Neural cell (in vitro differentiated cells): ENCODE data around the gene ARIH1. TPM values are rescaled to one million over a fixed set of nuclear protein-coding genes. Genes with fewer than 3 reads are reported as not detected.

Experiments used
- H2AFZ ChIP-seq: fragments of 200-600, 300-800 bp; sonication (generic), shearing (Covaris generic); 2 replicates; pipeline ENCODE4 v1.6.0; 2014; ENCODE audit warnings: low read depth, mild to moderate bottlenecking, antibody characterized with exemption, low read length, moderate library complexity
- H3F3A ChIP-seq: fragments of 200-600 bp; shearing (Covaris generic); 2 replicates; pipeline ENCODE4 v1.6.1; 2016; ENCODE audit warnings: mild to moderate bottlenecking, moderate library complexity, mixed read lengths, antibody characterized with exemption, low read length; ENCODE audit not compliant: insufficient read depth, poor library complexity, severe bottlenecking
- H3K27ac ChIP-seq: fragments of 200-600, 300-800 bp; sonication (generic), shearing (Covaris generic); 2 replicates; pipeline ENCODE4 v1.5.1; 2014; ENCODE audit warnings: mild to moderate bottlenecking, low read length, moderate library complexity
- H3K27me3 ChIP-seq: fragments of 300-800, 200-600 bp; sonication (generic), shearing (Covaris generic); 2 replicates; pipeline ENCODE4 v1.6.0; 2014; ENCODE audit warnings: mild to moderate bottlenecking, low read depth, low read length, moderate library complexity; ENCODE audit not compliant: insufficient read depth
- H3K36me3 ChIP-seq: fragments of 300-800, 200-600 bp; sonication (generic), shearing (Covaris generic); 2 replicates; pipeline ENCODE4 v1.5.1; 2014; ENCODE audit warnings: mild to moderate bottlenecking, antibody characterized with exemption, low read length, moderate library complexity; ENCODE audit not compliant: insufficient read depth
- H3K4me2 ChIP-seq: fragments of 300-800, 200-600 bp; sonication (generic), shearing (Covaris generic); 2 replicates; pipeline ENCODE4 v1.6.0; 2014; ENCODE audit warnings: mild to moderate bottlenecking, low read length
- H3K4me3 ChIP-seq: fragments of 300-800, 200-600 bp; sonication (generic), shearing (Covaris generic); 2 replicates; pipeline ENCODE4 v1.5.1; 2014; ENCODE audit warnings: mild to moderate bottlenecking, low read length, moderate library complexity
- H3K79me2 ChIP-seq: fragments of 200-600 bp; shearing (Covaris generic); replicated peaks from 2 replicates; pipeline ENCODE4 v1.6.0; 2014; ENCODE audit warnings: mild to moderate bottlenecking, low read length, moderate library complexity; ENCODE audit not compliant: insufficient read depth
- H3K9ac ChIP-seq: fragments of 300-800, 200-600 bp; sonication (generic), shearing (Covaris generic); 2 replicates; pipeline ENCODE4 v1.6.1; 2016; ENCODE audit warnings: mild to moderate bottlenecking, low read length, mixed read lengths
- H3K9me2 ChIP-seq: fragments of 200-600 bp; shearing (Covaris generic); 2 replicates; pipeline ENCODE4 v1.6.1; 2016; ENCODE audit warnings: mild to moderate bottlenecking, low read length, mixed read lengths; ENCODE audit not compliant: insufficient read depth
- H3K9me3 ChIP-seq: fragments of 200-600, 300-800 bp; sonication (generic), shearing (Covaris generic); 2 replicates; pipeline ENCODE4 v1.6.1; 2016; ENCODE audit warnings: mild to moderate bottlenecking, mixed run types, low read length, moderate library complexity, mixed read lengths
- H4K20me1 ChIP-seq: fragments of 200-600 bp; shearing (Covaris generic); 2 replicates; pipeline ENCODE4 v1.6.1; 2016; ENCODE audit warnings: mild to moderate bottlenecking, mixed run types; ENCODE audit not compliant: insufficient read depth
- CTCF ChIP-seq: fragments of 450-650 bp; IDR thresholded peaks from 2 replicates; pipeline ENCODE4 v1.5.1; 2014; ENCODE audit warnings: antibody characterized with exemption, mild to moderate bottlenecking, moderate library complexity; ENCODE audit not compliant: poor library complexity, severe bottlenecking
- EP300 ChIP-seq: fragments of 450-650 bp; conservative IDR thresholded peaks from 2 replicates; pipeline ENCODE4 v1.6.1; 2014; ENCODE audit warnings: antibody characterized with exemption, mild to moderate bottlenecking, moderate library complexity; ENCODE audit not compliant: poor library complexity, severe bottlenecking
- EZH2 ChIP-seq: fragments of 200-600, 300-800 bp; shearing (Covaris generic), sonication (generic); IDR thresholded peaks from 2 replicates; pipeline ENCODE4 v1.6.1; 2014; ENCODE audit warnings: antibody characterized with exemption, low read length, borderline replicate concordance, mild to moderate bottlenecking; ENCODE audit not compliant: insufficient read depth, poor library complexity, severe bottlenecking
- MXI1 ChIP-seq: fragments of 450-650 bp; conservative IDR thresholded peaks from 2 replicates; pipeline ENCODE4 v1.6.1; 2014; ENCODE audit warnings: antibody characterized with exemption, mild to moderate bottlenecking; ENCODE audit not compliant: poor library complexity, severe bottlenecking
- POLR2AphosphoS5 ChIP-seq: IDR thresholded peaks from 2 replicates; pipeline ENCODE4 v1.6.1; 2012
- RAD21 ChIP-seq: fragments of 450-650 bp; conservative IDR thresholded peaks from 2 replicates; pipeline ENCODE4 v1.6.1; 2014; ENCODE audit warnings: antibody characterized with exemption, mild to moderate bottlenecking, moderate library complexity
- REST ChIP-seq: IDR thresholded peaks from 2 replicates; pipeline ENCODE4 v1.6.1; 2012; ENCODE audit warnings: borderline replicate concordance
- SMC3 ChIP-seq: fragments of 450-650 bp; conservative IDR thresholded peaks from 2 replicates; pipeline ENCODE4 v1.6.1; 2014; ENCODE audit warnings: antibody characterized with exemption, mild to moderate bottlenecking, moderate library complexity; ENCODE audit not compliant: poor library complexity
- TAF1 ChIP-seq: IDR thresholded peaks from 2 replicates; pipeline ENCODE4 v1.6.1; 2012; ENCODE audit warnings: low read depth
- polyA minus RNA-seq: library from RNA; depleted of rRNA, polyadenylated mRNA; stranded (reverse); fragments of >200 nt; gene quantifications from 2 replicates; pipeline ENCODE4 v1.2.3, GENCODE V29; 2014
- polyA plus RNA-seq: library from polyadenylated mRNA; depleted of rRNA; stranded (reverse); fragments of >200 nt; gene quantifications from 2 replicates; pipeline ENCODE4 v1.2.3, GENCODE V29; 2014

Gene ARIH1
- 72.1 and 76.7 TPM in 2 replicates for polyA plus RNA-seq
- polyA minus RNA-seq = 101 and 132 TPM in 2 replicates

GRCh38 chr15:72473614-72474465 is at the start of gene ARIH1:
Gene ARIH1 (plus strand): TSS chr15:72474330. CDS start chr15:72474640, 310 bp downstream.
- Histone ChIP-seq H3F3A (peaks cover 5% of the 10 kb centered on the region), H3K27ac (peak within 1 kb of the TSS; percentile 100), H4K20me1 (peaks cover 28% of the 10 kb centered on the region), H3K27me3 (no peaks in the 10 kb centered on the region), H3K4me3 (peak within 1 kb of the TSS; percentile 69), H3K9ac (peak within 1 kb of the TSS; percentile 100), H2AFZ (peak within 1 kb of the TSS; percentile 100), H3K79me2 (peaks cover 45% of the 10 kb centered on the region), H3K9me3 (no peaks in the 10 kb centered on the region), H3K36me3 (peaks cover 6% of the 10 kb centered on the region), H3K4me2 (peak within 1 kb of the TSS; percentile 89), H3K9me2 (no peaks in the 10 kb centered on the region)
- TF ChIP-seq TAF1 (peak; percentile 90), CTCF (peak; percentile 56), POLR2AphosphoS5 (peak; percentile 99), MXI1 (peak; percentile 50), EP300 (peak; percentile 85), REST (peak; percentile 91), SMC3 (no peak), RAD21 (no peak), EZH2 (no peak)

- H3K9ac ChIP-seq = no peak overlapping the region
- H3K27me3 ChIP-seq = no peaks in the 10 kb centered on the region
- H3F3A ChIP-seq = no peaks in the 10 kb centered on the region
- no peak overlapping the region for H3K4me2 ChIP-seq
- no peak overlapping the region for H3K27ac ChIP-seq
- H3K4me3 ChIP-seq = no peak overlapping the region
- H2AFZ ChIP-seq = no peak overlapping the region
- TF ChIP-seq SMC3 (no peak), POLR2AphosphoS5 (no peak), EP300 (no peak), RAD21 (no peak), MXI1 (no peak), EZH2 (no peak)
- no peaks in the 10 kb centered on the region for H3K79me2 ChIP-seq
- no peaks in the 10 kb centered on the region for H4K20me1 ChIP-seq
- H3K9me3 ChIP-seq = no peaks in the 10 kb centered on the region
- no peaks in the 10 kb centered on the region for H3K9me2 ChIP-seq
- H3K36me3 ChIP-seq = no peaks in the 10 kb centered on the region
Observed at GRCh38 chr15:72426753-72427152, 47.4 kb upstream of the ARIH1 start.
